GM12872 (cell line): ENCODE data around the gene DHRSX.

Source experiments
- CTCF ChIP-seq: IDR thresholded peaks from 3 replicates; pipeline ENCODE4 v1.5.1; 2011; ENCODE audit warnings: low read depth, mild to moderate bottlenecking, low read length, moderate library complexity; ENCODE audit not compliant: insufficient read depth

Gene DHRSX

GRCh38 chrX:2499507-2499906, 1.3 kb downstream of the DHRSX start:
- TF ChIP-seq CTCF, result no peak

DNA sequence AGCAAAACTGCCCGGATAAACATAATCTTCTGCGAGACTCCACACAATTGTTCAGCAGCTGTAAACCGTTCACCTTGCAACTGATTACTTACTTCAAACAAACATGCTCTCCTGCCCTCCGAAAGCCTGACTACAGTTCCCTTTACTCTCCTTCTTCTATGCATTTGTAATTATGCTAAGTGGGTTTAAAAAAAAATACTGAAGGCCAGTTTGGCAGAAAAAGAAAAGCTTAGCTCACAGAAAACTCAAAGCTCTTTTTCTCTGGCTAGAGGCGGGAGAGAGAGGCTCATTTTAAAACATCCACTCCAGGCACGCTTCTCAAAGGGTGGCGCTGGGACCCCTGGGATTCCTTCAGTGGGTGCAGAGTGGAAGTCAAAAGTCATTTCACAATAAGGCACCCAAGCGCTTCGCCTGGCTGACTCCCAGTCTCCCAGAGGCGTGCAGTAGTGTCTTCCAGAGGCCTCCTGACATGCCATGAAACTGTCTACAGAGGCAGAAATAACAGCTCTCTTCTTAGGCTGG, 1.9 kb downstream of the DHRSX start:
- TF ChIP-seq CTCF, result no peak

GRCh38 chrX:2497961-2498780, 2.6 kb downstream of the DHRSX start:
- TF ChIP-seq CTCF, result no peak

- TF ChIP-seq CTCF, result no peak
Measured at GRCh38 chrX:2495595-2495994, 5.2 kb downstream of the DHRSX start.

DNA sequence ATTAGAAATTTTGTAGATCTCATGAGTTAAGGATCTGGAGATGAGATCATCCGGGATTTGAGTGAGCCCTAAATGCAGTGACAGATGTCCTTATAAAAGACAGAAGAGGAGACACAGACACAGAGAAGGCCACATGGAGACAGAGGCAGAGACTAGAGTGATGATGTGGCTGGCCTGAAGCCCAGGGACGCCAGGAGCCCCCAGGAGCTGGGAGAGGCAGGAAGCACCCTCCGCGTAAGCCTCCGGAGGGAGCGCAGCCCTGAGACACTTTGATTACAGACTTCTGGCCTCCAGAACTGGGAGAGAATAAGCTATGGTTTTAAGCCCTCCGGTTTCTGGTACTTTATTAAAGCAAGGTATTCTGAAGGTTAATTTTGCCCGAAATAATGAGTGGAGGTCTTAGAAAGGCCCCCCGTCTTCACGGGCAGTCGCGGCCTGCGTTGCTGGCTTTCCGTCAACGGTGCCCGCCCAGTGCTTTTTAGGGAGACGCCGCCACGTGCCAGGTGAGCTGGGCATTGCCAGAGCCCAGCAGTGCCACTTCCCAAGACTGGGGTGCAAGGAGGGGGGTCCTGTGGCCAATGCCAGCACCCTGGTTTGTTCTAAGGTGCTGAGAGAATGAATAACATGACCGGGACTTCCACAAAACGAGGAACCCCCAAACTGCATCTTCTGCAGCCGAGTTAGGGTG, 8.1 kb downstream of the DHRSX start:
- no peak for TF ChIP-seq CTCF

- no peak for TF ChIP-seq CTCF
Measured at GRCh38 chrX:2490634-2491033, 10.1 kb downstream of the DHRSX start.
